ENCODE data around the gene MRAS.
"Not testable (repeated sequence)": the region's sequence is repeated elsewhere in the genome, so short reads cannot be mapped to it uniquely, and the experiment has no call there.

MRAS gene

GRCh38 chr3:138426754-138427153, 78.4 kb downstream of the MRAS start:
- not testable (repeated sequence) for DNase-seq

GRCh38 chr3:138429665-138430064, 81.3 kb downstream of the MRAS start:
- no peak for DNase-seq

GRCh38 chr3:138432576-138433240, 84.3 kb downstream of the MRAS start:
- DNase-seq, result no peak

GRCh38 chr3:138433892-138434275, 85.5 kb downstream of the MRAS start:
- no peak for DNase-seq

- peak; percentile 48 for DNase-seq
Observed at GRCh38 chr3:138434276-138434874, 86.0 kb downstream of the MRAS start, which contains the start of gene ESYT3. Gene ESYT3, plus strand, starts transcription at chr3:138434616. Its CDS starts 183 bp downstream, at chr3:138434799.

GRCh38 chr3:138434875-138435772, 86.7 kb downstream of the MRAS start:
- DNase-seq, result peak; percentile 37

GRCh38 chr3:138435840-138436239, 87.5 kb downstream of the MRAS start:
- no peak for DNase-seq

- no peak for DNase-seq
Observed at GRCh38 chr3:138437281-138437680, 88.9 kb downstream of the MRAS start.

- no peak for DNase-seq
Observed at GRCh38 chr3:138438896-138439295, 90.5 kb downstream of the MRAS start.

GRCh38 chr3:138439646-138440045, 91.3 kb downstream of the MRAS start:
- DNase-seq, result no peak

GRCh38 chr3:138440121-138440521, 91.7 kb downstream of the MRAS start:
- no peak for DNase-seq

GRCh38 chr3:138440596-138440995, 92.2 kb downstream of the MRAS start:
- DNase-seq, result no peak

- no peak for DNase-seq
Observed at GRCh38 chr3:138441256-138441655, 92.9 kb downstream of the MRAS start.

GRCh38 chr3:138441742-138442141, 93.4 kb downstream of the MRAS start:
- no peak for DNase-seq

GRCh38 chr3:138442433-138442832, 94.1 kb downstream of the MRAS start:
- no peak for DNase-seq

GRCh38 chr3:138443091-138443490, 94.7 kb downstream of the MRAS start:
- no peak for DNase-seq

GRCh38 chr3:138443521-138444503, 95.4 kb downstream of the MRAS start:
- no peak for DNase-seq

- DNase-seq, result no peak
Observed at GRCh38 chr3:138445236-138445635, 96.9 kb downstream of the MRAS start.

- DNase-seq, result no peak
Observed at GRCh38 chr3:138445654-138446053, 97.3 kb downstream of the MRAS start.

- DNase-seq, result no peak
Observed at GRCh38 chr3:138448631-138449030, 100.3 kb downstream of the MRAS start.

GRCh38 chr3:138449490-138449889, 101.1 kb downstream of the MRAS start:
- no peak for DNase-seq

GRCh38 chr3:138450181-138450580, 101.8 kb downstream of the MRAS start:
- no peak for DNase-seq

Measured in NCI-H526 treated with DMSO at 0.1 percent for 48 hours (cell line).